ENCODE results near the gene CEP57.
"Not testable (repeated sequence)": the region's sequence is repeated elsewhere in the genome, so short reads cannot be mapped to it uniquely, and the experiment has no call there.

CEP57 gene

GRCh38 chr11:95795627-95796295 is 5.5 kb downstream of the CEP57 start:
- in situ Hi-C loops (cut with MboI; ENCODE audit: low sequenced_read_pairs) = no loop called here

DNA sequence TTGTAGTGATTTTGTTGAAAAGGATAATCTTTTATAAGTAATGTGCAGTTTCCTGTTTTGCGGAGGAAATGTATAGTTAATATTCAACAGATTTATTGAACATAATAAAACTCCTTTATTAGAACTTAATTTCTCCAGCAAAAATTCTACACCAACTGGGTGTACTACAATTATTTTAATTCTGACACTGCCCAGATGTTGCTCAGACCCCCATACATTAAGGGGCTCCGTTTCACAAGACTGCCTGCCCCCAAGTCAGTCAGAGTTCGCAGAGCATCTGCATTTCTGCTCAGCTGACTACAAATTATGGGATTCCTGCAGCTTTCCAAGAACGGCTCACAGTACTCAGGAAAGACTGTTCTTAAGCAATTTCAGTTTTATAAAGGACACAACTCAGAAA is 6.2 kb downstream of the CEP57 start:
- in situ Hi-C loops (cut with MboI; ENCODE audit: low sequenced_read_pairs) = no loop called here

GRCh38 chr11:95799546-95799945 is 9.2 kb downstream of the CEP57 start:
- in situ Hi-C loops (cut with MboI; ENCODE audit: low sequenced_read_pairs) = no loop called here

DNA sequence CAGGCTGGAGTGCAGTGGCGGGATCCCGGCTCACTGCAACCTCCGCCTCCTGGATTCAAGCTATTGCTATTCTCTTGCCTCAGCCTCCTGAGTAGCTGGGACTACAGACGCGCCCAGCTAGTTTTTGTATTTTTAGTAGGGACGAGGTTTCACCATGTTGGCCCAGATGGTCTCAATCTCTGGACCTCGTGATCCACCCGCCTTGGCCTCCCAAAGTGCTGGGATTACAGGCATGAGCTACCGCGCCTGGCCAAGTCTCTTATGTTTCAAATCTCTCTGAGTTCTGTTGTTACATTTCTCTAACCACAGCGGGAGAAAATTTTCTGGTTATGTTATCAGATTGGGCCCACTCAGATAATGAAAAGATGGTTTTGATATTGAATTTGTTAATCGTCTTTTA is 10.1 kb downstream of the CEP57 start:
- in situ Hi-C loops (cut with MboI; ENCODE audit: low sequenced_read_pairs) = no loop called here

DNA sequence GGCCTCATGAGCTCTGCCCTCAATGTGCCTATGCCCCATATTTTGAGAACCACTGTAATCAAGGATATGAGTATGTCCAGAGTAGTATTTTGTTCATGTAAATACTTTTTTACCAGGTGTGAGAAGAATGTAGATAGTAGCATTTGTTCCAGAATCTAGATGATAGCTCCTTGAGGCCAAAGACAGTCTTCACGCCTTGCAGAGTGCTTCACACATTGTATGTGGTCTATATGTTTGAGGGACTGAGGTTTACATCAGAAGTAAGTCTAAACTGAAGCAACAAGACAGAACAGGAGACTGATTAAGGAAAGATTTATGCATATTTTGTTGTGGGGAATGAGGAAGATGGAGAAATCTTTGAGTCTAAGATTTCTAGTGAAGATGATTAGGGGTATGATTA is 12.5 kb downstream of the CEP57 start:
- in situ Hi-C loops (cut with MboI; ENCODE audit: low sequenced_read_pairs) = no loop called here

- in situ Hi-C loops (cut with MboI; ENCODE audit: low sequenced_read_pairs) = no loop called here
Measured at GRCh38 chr11:95803973-95804372, 13.7 kb downstream of the CEP57 start.

GRCh38 chr11:95805869-95806268 is 15.6 kb downstream of the CEP57 start:
- in situ Hi-C loops (cut with MboI; ENCODE audit: low sequenced_read_pairs) = no loop called here

- in situ Hi-C loops (cut with MboI; ENCODE audit: low sequenced_read_pairs) = not testable (repeated sequence)
Measured at GRCh38 chr11:95806464-95806863, 16.2 kb downstream of the CEP57 start.

- in situ Hi-C loops (cut with MboI; ENCODE audit: low sequenced_read_pairs) = not testable (repeated sequence)
Measured at GRCh38 chr11:95811052-95811451, 20.8 kb downstream of the CEP57 start.

- in situ Hi-C loops (cut with MboI; ENCODE audit: low sequenced_read_pairs) = no loop called here
Measured at GRCh38 chr11:95816037-95816436, 25.7 kb downstream of the CEP57 start.

GRCh38 chr11:95821640-95822039 is 31.3 kb downstream of the CEP57 start:
- in situ Hi-C loops (cut with MboI; ENCODE audit: low sequenced_read_pairs) = no loop called here

- in situ Hi-C loops (cut with MboI; ENCODE audit: low sequenced_read_pairs) = loop anchor here (25.0 kb wide), 1 partner anchor 560 kb away; the partner anchor contains the start of genes CCDC82 and JRKL
Measured at GRCh38 chr11:95827696-95828095, 37.4 kb downstream of the CEP57 start.

- in situ Hi-C loops (cut with MboI; ENCODE audit: low sequenced_read_pairs) = loop anchor here (25.0 kb wide), 1 partner anchor 558 kb away; the partner anchor contains the start of genes CCDC82 and JRKL
Measured at GRCh38 chr11:95829580-95830259, 39.4 kb downstream of the CEP57 start.

- in situ Hi-C loops (cut with MboI; ENCODE audit: low sequenced_read_pairs) = loop anchor here (25.0 kb wide), 1 partner anchor 556 kb away; the partner anchor contains the start of genes CCDC82 and JRKL
Measured at GRCh38 chr11:95831198-95831883, 41.0 kb downstream of the CEP57 start.

- in situ Hi-C loops (cut with MboI; ENCODE audit: low sequenced_read_pairs) = loop anchor here (25.0 kb wide), 1 partner anchor 555 kb away; the partner anchor contains the start of genes CCDC82 and JRKL
Measured at GRCh38 chr11:95832763-95833162, 42.5 kb downstream of the CEP57 start.

- in situ Hi-C loops (cut with MboI; ENCODE audit: low sequenced_read_pairs) = loop anchor here (25.0 kb wide), 1 partner anchor 554 kb away; the partner anchor contains the start of genes CCDC82 and JRKL
Measured at GRCh38 chr11:95833378-95833777, 43.1 kb downstream of the CEP57 start.

- in situ Hi-C loops (cut with MboI; ENCODE audit: low sequenced_read_pairs) = loop anchor here (25.0 kb wide), 1 partner anchor 552 kb away; the partner anchor contains the start of genes CCDC82 and JRKL
Measured at GRCh38 chr11:95835351-95835750, 45.1 kb downstream of the CEP57 start.

DNA sequence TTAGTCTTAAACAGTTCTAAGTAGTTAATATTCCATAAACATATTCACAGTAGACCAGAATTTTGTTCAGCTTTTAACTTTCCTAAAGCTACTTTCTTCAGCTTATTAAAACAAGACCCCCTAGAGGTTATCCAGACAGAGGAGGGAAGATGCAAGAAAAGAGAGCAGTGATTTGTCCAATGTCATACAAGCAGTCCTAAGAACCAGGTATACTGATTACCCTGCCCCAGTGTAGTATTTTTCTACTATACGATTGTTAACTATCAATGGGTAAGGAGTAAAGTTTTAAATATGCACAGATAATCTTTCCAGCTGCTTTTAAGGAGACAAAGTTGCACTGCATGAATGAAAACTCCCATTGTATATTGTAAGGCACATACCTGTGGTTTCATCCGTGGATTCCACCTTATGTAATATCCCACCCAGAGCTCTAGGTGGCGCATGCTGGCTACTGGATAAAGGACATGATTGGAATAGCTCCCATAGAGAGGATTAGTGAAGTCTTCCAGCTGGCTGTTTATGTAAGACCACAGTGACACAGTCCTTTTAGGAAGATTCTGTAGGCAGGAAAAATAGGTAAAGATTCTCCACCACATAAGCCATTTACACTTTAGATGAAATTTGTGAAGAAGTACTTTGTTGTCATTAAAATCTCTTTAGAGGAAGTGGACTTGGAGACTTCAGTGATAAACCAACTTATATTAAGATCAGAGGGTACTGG is 45.6 kb downstream of the CEP57 start:
- in situ Hi-C loops (cut with MboI; ENCODE audit: low sequenced_read_pairs) = loop anchor here (25.0 kb wide), 1 partner anchor 551 kb away; the partner anchor contains the start of genes CCDC82 and JRKL

DNA sequence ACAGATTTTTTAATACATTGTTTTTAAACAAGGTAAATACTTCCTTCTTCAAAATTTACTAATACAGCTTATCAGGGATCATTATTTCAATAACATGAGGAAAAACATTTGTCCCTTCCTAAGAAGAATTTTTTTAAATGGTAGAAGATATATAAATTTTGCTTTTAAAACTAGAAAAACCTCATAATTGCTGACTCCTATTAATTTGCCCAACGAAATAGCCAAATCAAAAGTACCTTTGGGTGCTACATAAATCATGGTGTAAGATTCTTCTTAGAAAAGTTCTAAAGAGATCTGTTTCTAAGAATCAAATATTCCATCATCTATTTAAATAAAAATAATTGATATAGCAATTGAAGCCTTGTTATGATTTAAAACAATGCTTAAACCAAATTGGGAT is 54.9 kb downstream of the CEP57 start:
- in situ Hi-C loops (cut with MboI; ENCODE audit: low sequenced_read_pairs) = loop anchor here (25.0 kb wide), 1 partner anchor 542 kb away; the partner anchor contains the start of genes CCDC82 and JRKL

DNA sequence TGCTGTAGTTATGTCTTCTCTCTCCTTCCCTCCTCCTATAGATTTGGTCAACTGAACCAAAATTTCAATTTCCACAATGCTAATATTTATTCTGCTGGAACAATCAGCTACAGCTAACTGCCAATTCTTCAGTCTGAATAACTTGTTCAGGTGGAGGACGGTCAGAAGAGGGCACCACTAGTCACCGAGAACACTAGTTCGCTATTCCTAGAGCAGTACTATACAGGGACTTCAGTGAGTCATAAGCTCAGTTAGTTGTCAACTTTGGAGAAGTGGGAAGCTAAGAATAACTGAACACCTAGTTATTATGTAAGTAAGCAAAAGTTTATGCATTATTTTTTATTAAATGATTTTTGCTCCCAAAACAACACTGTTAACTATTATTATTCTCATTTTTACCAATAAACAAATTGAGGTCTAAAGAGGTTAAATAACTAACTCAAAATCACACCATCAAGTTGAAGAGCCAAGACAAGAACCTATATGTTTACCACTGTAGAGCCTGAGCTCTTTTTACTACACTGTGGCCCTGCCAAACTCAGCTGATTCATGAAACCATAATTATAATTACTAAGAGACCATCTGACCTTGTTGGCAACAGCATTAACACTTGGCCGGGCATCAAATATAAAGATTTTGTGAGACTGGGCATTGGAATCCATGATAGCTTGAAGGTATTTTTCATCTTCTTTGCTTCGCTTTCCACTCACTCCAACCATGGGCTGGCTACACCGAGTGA is 59.0 kb downstream of the CEP57 start:
- in situ Hi-C loops (cut with MboI; ENCODE audit: low sequenced_read_pairs) = loop anchor here (25.0 kb wide), 1 partner anchor 538 kb away; the partner anchor contains the start of genes CCDC82 and JRKL
